Forelimb muscle (tissue), 1 donor: Measurements from ENCODE around the gene FN1. TPM values are rescaled to one million over a fixed set of nuclear protein-coding genes. Genes with fewer than 3 reads are reported as not detected.

Experiments
- DNase-seq: peaks from one replicate; pipeline ENCODE4 v3.0.0-alpha.2; 2013; ENCODE audit warnings: low read depth
- polyA plus RNA-seq: library from polyadenylated mRNA; unstranded; fragments of 120-200 nt; gene quantifications from one replicate; pipeline ENCODE4 v1.2.1, GENCODE V29; 2013; ENCODE audit not compliant: insufficient read length

FN1 gene
- polyA plus RNA-seq, 1 donor, result 410 TPM

DNA sequence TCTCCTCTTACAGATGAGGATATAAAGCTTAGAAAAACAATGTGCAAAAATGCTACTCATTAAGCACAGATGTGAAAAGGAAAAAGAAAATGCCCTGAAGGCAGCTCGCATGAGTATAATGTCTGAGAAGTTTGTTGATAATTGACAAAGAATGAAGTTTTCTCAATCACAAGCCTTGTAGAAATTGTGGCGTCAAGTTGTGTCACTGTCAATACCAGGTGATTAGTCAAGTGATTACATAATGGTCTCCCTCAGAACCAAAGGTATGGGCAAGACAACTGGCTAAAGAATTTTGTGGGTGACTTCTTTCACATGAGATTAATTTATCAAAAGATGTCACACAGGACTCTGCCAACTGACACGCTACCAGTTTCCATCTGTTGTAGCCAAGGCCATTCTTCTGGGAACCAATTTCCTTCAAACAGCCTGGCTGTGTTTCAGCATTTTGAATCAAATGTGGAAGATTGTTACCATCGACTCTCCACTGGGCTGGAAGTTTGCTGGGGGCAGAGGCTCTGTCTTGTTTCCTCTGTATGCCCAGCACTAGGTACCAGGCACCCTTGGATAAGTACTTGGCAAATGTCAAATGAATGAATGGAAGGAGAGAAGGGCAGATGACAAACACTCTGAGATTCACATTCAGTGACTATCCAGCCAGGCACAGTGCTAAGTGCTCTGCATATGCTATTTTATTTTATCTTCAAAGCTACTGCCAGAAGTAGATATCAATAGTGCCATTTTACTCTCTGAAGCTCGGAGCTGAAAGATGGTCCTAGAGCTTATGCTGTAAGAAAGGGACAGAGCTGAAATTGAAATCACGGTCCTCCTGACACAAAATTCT lies 5.9 kb upstream of the FN1 start:
- no peak for DNase-seq

DNA sequence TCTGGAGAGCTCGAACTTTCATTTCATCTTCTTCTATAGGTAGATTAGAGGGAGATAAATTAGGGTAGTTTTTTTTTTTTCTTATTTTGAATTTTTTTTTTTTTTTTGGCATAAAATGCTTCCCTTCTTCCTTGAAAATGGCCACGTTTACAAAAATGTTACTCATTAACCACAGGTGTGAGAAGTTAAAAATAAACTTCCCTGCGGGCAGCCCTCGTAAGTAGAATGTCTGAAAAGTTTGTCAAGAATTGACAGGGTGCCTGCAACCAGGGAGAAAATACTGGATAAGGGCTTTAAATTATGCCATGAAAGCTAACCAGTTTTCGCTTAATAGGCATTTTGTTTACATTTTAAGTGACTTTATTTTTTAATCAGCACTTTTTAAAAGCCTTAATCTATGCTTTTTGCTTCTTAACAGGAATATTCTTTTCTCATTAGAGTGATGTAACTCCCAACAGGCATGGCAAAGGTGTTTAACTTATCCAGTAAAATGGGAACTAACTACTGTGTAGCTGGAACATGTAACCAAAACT lies 4.2 kb upstream of the FN1 start:
- DNase-seq, result no peak

DNA sequence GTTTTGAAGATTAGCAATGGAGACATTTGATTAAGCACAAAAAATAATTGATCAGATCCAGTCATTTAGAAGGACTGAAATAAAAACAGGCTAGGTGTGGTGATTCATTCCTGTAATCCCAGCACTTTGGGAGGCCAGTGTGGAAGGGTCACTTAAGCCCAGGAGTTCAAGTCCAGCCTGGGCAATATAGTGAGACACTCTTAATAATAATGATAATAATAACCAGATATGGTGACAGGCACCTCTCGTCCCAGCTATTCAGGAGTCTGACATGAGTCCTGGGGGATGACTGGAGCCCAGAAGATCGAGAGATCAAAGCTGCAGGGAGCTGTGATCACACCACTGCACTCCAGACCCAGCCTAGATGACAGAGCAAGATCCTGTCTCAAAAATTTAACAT lies 3.5 kb upstream of the FN1 start:
- no peak for DNase-seq

DNA sequence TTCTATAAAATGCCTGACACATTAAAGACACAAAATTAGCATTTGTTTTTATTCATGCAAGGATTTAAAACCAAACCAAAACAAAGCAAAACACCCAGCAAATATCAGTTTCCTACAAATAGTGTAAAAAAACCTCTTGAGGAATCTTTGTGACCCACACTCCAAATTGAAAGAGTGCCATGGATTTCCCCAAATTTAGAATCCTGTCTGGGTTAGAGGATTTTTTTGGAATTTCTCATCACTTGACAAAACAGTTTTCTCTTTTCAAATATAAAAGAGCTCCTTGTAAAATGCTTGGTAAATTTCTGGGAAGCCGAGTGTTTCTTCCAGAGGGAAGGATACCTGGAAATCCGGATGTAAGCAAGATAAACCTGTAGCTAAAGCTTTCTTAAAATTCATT lies 1.7 kb upstream of the FN1 start:
- no peak for DNase-seq

DNA sequence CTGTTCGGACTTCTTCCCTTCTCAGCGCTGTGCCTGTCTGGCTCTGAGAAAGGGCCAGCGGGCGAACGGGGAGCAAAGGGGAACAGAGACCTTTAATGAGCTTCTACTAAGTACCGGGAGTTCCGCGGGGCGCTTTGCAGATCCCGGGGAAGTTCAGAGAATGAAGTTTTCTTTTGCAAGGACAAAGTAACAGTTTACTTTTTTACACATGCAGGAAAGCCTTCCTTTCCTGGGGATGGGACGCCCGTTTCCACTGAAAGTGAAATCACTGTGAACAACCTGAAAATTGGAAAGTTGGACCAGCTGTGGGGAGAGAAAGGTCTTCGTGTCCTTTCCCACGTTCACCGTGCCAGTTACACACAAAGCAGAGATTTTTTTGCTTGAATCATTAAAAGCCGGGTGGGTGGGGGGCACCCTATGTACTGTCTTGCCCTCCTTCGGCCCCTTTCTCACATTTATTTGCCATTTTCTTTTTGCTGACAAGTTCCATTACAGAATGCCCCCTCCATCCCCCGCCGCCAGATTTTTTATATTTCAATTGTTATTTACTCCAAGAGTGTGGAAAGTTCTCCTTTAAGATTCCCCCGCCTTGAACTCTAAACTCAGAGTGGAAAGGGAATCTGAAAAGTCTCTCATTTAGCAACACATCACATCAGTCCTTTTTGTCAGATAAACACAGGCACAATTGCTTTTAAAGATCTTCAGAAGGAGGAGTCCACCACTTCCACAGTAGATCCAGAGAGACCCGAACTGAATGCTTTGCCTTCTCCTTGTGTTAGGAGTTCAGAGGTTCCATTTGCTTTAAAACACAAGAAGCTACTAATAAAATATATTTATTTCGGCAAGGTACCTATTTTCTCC lies 1.1 kb upstream of the FN1 start:
- DNase-seq, result no peak

DNA sequence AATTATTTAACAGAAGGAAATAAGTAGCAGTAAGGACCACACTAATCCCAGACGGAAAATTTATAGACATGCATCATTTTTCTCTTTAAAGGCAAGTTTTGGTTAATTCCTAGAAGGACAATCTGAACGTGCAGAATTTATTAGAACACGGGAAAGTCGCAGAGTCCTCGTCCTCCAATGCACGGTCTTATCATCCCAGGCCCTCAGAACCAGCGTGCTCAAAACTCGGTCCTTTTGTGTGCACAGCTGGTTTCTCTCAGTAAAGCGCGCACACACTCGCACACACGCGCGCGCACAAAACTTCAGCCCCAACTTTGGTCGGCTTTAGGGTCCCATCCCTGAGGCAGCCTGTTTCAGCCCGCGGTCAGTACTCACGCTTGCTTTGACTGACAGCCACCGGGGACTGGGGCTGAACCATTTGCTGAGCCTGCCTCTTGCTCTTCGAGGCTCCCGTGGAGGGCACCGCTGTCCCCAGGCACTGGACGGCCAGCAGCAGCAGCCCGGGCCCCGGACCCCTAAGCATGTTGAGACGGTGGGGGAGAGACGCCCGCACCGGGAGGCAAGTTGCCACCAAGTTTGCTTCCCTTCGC lies 493 bp downstream of the FN1 start:
- DNase-seq, result no peak

DNA sequence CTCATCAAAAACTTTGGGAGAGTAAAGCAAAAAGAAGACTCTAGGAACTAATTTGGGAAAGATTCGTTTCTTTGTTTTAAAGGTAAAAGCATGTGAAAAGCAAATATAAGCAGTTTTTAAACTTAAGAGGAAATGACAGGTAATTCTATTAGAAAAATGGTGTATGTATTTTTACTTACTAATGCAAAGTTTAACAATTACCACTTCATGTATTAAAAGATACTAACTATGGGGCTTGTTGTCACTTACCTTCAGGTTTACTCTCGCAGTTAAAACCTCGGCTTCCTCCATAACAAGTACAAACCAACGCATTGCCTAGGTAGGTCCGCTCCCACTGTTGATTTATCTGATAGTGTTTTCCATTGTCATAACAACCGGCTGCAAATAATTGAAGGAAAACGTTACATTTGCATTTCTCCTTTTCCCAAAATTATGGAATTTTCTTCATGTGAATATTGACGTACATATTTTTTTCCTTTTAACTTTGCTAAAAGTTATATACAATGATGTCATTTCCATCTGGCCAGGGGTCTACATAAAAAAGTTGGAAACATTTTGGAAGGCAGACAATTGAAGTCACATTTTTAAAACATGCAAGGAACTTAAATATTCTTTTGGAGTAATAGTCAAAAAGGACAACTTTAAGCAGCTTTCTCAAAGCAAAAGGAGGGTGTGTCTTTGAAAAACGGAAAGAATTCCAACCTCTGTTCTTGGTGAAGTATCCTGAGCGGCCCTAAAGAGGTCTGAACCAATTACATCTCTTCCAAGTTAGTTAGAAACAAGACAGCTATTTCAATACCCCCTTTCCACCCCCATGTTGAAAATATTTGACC lies 1.2 kb downstream of the FN1 start:
- no peak for DNase-seq

DNA sequence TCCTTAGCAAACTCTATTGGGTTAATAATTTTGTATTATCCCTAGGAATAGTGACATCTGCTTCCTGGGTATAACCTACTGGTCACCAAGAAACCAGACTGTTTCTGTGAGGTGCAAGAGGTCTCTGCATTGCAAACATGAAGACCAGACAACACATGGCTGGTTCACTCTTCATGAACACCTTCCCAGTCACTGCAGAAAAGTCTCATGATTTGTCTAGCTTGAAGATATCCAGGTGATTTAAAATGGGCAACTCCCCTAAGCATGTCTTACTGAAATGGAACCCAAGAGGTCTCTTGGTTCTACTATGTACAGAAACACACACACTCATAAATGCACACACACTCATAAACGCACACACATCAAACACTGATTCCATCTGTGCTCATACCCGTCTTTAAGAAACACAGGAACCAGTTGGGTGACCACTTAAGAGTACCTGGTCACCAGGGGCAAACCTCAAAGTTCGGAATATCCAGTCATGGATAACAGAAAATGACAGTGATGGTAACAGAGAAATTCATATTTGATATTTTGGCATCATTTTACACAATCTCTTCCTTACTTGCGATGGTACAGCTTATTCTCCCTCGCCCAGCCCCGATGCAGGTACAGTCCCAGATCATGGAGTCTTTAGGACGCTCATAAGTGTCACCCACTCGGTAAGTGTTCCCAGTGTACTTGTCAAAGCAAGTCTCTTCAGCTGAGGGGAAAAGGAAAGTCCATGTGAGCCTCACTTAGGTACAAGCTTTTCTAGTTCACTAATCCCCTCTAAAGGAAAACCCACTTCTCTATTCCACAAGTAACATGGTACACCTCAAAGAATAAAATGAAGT lies 2.9 kb downstream of the FN1 start:
- DNase-seq, result no peak

DNA sequence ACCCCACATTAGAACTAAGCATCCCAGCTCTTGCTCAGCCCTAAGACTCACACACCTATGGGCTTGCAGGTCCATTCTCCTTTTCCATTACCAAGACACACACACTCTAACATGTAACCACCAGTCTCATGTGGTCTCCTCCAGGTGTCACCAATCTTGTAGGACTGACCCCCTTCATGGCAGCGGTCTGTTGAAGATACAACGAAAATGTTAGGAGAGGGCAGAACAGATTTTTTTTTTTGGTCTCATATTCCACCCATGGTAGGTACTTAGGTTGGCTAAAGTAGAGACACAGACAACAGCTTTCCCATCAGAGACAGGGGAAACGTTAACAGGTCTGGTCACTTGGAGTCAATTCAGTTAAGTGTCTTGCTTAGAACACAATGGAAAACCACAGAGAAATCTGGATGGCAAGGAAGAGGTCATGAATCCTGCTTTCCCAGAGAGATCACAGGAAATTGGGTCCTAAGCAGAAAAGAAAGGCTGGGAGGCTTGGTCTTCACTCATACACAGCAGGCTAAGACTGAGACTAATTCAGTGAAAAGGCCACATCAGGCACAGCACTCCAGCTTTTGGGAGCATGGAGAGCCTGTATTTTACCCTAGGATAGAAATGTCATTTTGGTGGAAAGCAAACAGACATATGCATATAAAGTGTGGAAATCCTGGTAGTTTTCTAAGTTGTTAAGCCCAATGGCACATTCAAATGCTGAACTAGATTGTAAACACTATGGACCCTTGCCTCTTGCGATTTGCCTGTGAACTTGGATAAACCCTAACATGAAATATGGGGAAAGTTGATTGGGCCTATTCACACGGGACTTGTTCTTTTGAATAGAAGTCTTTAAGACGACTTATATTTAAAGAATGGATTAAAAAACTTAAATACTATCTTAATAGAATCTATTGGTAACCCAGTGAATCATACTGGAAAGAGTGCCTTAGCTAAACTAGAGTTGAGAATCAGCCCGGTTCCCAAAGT lies 3.8 kb downstream of the FN1 start:
- no peak for DNase-seq

DNA sequence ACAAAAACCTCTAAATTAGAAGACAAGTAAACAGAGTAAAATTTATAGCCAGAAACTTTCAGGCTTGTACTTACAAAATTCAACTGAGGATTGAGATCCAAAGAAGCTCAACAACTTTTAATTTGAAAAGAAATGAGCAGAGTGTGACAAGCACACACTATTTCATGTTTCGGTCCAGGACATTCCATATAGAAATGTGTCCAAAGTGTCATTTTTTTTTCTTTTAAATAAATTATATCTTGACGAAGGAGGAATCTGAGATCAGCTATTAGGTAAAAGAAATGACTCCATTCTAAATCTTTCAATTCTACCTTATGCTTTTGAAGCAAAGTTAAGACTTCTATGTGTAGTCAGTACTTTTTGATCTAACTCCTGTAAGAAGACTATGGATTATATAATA lies 4.6 kb downstream of the FN1 start:
- no peak for DNase-seq

DNA sequence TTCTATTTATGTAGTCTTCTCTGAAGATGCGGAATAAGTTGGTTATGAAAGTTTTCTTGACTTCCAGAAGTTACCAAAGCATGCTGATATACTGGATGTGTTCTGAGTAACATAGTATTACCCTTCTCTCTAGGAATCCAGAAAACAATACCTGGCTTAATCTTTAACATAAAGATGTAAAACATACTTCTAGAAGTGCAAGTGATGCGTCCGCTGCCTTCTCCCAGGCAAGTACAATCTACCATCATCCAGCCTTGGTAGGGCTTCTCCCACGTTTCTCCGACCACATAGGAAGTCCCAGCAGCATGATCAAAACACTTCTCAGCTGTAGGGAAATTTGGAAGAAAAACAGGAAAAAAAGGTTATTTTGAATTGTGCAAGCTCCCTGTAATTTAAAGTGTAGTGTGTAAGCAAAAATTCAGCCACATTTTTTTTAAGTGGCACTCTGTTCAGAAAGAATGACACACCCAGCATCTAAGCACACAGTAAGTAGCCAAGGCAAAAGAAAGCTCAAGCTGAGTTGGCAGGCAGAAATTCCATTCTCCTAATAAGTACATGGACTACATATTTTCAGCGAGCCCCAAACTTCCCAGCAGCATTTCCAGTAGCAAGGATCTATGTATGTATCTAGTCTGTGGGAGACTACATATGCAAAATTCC lies 5.2 kb downstream of the FN1 start:
- no peak for DNase-seq

DNA sequence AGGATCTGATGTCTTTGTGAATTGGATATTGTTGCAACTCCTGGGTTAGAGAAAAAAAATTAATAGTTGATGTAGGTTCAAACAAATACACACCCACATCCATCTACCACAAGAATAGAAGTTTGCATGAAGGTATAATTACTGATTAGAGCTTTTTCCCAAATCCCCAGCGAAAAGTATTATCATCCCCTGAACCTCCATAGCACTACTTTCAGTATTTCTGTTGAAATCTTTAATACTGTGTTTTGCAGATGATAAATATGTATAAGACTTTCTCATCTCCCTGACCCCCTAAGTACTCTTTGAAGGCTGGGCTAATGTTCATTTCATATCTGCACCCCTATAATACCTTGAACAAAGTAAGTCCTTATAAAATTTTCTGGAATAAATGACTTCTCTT lies 6.4 kb downstream of the FN1 start:
- DNase-seq, result no peak

DNA sequence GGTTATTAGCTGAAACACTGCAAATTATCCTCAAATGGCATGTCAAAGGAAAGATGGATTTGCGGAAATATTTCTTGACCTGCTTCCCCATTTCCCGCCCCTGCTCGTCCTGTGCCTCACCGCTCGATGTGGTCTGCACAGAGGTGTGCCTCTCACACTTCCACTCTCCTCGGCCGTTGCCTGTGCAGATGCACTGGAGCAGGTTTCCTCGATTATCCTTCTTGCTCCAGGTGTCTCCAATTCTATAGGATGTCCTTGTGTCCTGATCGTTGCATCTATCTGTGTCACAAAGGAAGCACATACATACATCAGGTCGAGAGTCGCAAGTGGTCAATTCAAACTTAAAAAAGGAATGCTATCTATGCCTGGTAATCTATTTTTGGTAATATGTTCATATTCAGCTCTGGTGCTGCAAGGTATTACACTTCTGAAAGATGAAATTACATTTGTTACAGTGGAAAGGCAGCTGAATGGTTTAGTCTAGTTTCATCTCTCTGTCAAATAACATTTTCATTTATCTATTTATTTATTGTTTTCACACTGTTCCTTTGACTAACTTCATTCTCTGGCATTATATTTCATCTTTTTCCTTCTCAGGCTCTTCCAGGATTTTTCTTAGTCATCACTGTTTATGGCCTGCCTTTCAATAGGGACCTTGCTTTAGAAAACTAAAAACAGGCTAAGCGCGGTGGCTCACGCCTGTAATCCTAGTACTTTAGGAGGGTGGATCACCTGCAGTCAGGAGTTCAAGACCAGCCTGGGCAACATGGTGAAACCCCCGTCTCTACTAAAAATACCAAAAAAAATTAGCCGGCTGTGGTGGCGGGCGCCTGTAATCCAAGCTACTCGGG lies 7.6 kb downstream of the FN1 start:
- no peak for DNase-seq

DNA sequence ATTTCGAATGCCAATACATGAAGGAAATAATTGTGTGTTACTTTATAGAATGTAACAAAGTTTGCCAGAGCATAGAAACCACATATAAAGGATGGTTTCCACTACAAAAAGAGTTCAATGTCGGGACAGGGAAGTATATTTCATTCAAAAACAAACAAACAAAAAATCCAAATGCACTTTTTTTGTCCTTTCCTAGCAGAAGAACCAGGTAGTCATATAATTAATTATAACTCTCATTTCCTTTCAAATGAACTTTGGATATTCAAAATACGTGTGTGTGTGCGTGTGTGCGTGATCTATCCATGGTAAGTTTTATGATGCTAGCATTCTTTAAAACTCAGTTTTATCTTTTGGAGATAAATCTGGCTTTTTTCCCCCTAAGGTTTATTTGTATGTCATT lies 8.3 kb downstream of the FN1 start:
- no peak for DNase-seq

DNA sequence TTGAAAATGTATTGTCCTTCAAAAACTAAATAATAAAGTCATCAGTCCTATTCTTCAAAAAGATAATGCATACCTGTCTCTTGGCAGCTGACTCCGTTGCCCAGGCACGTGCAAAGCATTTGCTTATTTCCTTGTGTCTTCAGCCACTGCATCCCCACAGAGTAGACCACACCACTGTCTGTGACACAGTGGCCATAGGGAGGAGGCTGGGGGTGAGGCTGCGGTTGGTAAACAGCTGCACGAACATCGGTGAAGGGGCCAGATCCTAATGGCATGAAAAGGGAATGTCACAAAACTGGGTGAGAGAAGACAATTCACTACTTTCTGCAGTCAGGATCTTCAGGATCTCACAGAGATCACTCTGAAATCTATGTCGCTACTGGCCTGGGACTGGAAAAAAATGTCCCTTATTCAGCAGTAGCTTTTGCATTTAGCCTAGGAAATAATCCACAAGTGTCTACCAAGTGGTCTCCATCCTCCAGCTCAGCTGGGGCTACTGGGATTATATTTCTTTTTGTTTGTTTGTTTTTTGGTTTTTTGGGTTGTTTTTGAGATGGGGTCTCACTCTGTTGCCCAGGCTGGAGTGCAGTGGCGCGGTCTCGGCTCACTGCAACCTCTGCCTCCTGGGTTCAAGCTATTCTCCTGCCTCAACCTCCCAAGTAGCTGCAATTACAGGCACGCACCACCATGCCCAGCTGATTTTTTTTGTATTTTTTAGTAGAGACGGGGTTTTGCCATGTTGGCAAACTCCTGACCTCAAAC lies 10.7 kb downstream of the FN1 start:
- DNase-seq, result no peak

DNA sequence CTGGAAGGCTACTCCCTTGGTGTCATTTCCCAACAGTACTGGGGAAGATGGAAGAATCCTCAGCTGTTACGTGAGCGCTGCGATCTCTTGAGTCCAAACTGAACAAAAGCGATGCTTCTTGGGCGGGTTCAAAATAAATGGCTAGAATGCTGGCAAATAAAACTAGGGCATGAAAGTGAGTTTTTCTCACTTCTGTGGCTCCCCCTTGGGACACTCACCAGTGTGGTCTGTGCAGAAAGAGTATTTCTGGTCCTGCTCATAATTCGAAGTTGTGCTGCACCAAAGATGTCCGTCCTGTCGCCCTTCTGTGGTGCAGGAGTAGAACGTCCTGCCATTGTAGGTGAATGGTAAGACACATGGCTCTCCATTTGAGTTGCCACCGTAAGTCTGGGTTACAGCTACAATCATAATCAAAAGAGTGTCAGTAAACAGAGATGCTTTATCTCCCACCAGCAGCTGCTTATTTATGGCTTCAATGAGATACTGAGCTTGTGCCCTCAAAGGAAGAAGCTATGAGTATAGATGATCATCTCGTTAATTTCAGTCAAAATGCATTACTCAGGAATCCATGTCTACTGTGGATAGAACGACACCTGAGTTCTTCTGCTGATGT lies 11.8 kb downstream of the FN1 start:
- DNase-seq, result no peak

DNA sequence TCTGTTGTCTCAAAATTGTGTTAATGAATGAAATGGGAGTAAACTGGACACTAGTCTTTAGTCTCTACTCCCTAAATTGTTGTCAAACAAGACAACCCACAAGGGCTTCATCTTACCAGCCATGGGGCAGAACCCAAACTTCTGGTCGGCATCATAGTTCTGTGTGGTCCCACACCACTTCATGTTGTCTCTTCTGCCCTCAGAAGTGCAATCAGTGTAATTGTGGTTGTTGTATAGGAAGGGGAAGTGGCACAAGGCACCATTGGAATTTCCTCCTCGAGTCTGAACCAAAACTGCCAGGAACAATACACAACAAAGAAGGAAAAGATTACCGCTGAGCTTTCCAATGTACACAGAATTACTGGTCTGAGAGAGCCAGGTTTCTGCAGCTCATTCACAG lies 12.6 kb downstream of the FN1 start:
- no peak for DNase-seq
